Inferior parietal cortex (tissue), 1 donor: ENCODE results near the gene SUPT6H.

Experiments
- DNase-seq: peaks from one replicate; pipeline ENCODE4 v3.0.0-alpha.2; 2016; ENCODE audit errors: extremely low spot score

SUPT6H gene

GRCh38 chr17:28750178-28751047 lies 88.4 kb downstream of the SUPT6H start:
- DNase-seq, result peak; percentile 96

- no peak for DNase-seq
Observed at GRCh38 chr17:28751600-28752366, 89.8 kb downstream of the SUPT6H start.
